ENCODE results near the gene MIPEP. TPM values are rescaled to one million over a fixed set of nuclear protein-coding genes. Genes with fewer than 3 reads are reported as not detected.
"Not testable (repeated sequence)": the region's sequence is repeated elsewhere in the genome, so short reads cannot be mapped to it uniquely, and the experiment has no call there.

The MIPEP gene
- total RNA-seq, 1 experiment from 2014 or later = 24.7 TPM

DNA sequence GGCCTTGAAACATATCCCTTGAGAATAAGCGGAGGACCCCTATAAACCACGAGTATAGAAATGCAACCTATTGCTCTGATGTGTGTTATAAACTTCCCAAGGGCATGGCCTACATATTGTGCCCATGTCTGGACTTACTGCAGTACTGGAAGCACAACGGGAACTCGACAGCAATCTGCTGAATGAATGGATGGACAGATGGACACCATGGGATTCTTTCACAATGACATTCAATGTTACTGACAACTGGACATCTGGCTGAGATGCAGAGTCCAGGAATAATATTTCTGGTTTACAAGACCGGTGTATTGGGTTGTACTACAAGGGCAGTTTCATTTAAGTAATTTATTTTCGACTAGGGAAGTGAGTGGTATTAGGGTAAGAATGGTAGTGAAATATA, 123.7 kb downstream of the MIPEP start:
- TF ChIP-seq, protein P1, sequence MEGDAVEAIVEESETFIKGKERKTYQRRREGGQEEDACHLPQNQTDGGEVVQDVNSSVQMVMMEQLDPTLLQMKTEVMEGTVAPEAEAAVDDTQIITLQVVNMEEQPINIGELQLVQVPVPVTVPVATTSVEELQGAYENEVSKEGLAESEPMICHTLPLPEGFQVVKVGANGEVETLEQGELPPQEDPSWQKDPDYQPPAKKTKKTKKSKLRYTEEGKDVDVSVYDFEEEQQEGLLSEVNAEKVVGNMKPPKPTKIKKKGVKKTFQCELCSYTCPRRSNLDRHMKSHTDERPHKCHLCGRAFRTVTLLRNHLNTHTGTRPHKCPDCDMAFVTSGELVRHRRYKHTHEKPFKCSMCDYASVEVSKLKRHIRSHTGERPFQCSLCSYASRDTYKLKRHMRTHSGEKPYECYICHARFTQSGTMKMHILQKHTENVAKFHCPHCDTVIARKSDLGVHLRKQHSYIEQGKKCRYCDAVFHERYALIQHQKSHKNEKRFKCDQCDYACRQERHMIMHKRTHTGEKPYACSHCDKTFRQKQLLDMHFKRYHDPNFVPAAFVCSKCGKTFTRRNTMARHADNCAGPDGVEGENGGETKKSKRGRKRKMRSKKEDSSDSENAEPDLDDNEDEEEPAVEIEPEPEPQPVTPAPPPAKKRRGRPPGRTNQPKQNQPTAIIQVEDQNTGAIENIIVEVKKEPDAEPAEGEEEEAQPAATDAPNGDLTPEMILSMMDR (IDR thresholded peaks at IDR 0.05; ENCODE audit: unreplicated experiment) = no peak
- Mint-ChIP-seq H3K36me3 (ENCODE audit: insufficient read depth, unreplicated experiment) (peaks cover 11% of the 10 kb centered on the region), H3K27ac (ENCODE audit: low read depth, unreplicated experiment) (no peak overlapping the region), H3K27me3 (ENCODE audit: insufficient read depth, unreplicated experiment) (no peaks in the 10 kb centered on the region), H3K4me3 (ENCODE audit: unreplicated experiment) (no peak overlapping the region), H3K9me3 (ENCODE audit: unreplicated experiment) (no peaks in the 10 kb centered on the region), H3K4me1 (ENCODE audit: insufficient read depth, unreplicated experiment) (no peaks in the 10 kb centered on the region)
- BruUV-seq (replicated peaks) = no TSS peak
- CTCF ChIA-PET = interaction anchor here (0.6 kb wide), 1 partner anchor 201 kb away, joined by 4 read pairs; no protein-coding TSS in a partner anchor
- intact Hi-C loops (cut with micrococcal nuclease) = no loop called here
- no peak for DNase-seq (ENCODE audit: unreplicated experiment)
- POLR2A ChIA-PET = no interaction called here

DNA sequence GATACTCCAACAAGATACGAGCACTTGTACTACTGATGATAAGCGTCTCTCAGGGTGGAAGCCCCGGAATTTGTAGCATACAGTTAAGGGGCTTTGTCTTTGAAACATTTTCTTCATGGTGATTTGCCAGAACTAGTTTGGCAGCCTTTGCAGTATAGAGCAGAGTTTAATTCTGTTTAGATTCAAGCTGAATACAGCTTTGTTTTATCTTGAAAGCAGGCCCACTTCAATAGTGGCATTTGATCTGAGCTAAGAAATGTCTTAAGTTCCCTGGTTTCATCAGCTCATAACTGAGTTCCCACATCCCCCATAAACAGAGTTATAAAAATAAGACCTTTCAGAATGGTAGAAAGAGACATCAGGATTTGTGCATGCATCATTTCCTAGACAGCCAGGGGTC, 125.9 kb downstream of the MIPEP start:
- ChIA-PET POLR2A (no interaction called here), CTCF (no interaction called here)
- Mint-ChIP-seq H3K27me3 (ENCODE audit: insufficient read depth, unreplicated experiment) (no peaks in the 10 kb centered on the region), H3K4me1 (ENCODE audit: insufficient read depth, unreplicated experiment) (no peaks in the 10 kb centered on the region), H3K36me3 (ENCODE audit: insufficient read depth, unreplicated experiment) (no peaks in the 10 kb centered on the region), H3K9me3 (ENCODE audit: unreplicated experiment) (no peaks in the 10 kb centered on the region), H3K4me3 (ENCODE audit: unreplicated experiment) (no peak overlapping the region), H3K27ac (ENCODE audit: low read depth, unreplicated experiment) (no peak overlapping the region)
- DNase-seq (ENCODE audit: unreplicated experiment) = no peak
- TF ChIP-seq, protein P1 (IDR thresholded peaks at IDR 0.05; ENCODE audit: unreplicated experiment) = no peak
- intact Hi-C loops (cut with micrococcal nuclease) = no loop called here
- BruUV-seq (replicated peaks) = no TSS peak

DNA sequence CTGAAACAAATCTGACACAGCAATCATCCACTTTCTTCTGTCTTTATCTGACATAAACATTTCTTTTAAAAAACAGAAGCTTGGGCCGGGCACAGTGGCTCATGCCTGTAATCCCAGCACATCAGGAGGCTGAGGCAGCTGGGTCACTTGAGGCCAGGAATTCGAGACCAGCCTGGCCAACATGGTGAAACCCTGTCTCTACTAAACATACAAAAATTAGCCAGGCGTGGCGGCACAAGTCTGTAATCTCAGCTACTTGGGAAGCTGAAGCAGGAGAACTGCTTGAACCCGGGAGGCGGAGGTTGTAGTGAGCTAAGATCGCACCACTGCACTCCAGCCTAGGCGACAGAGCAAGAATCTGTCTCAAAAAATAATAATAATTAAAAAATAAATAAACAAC, 127.4 kb downstream of the MIPEP start:
- ChIA-PET CTCF (interaction anchor here (0.6 kb wide), 1 partner anchor 16 kb away, joined by 3 read pairs; no protein-coding TSS in a partner anchor), POLR2A (interaction anchor here (0.9 kb wide), 1 partner anchor 10 kb away, joined by 3 read pairs; no protein-coding TSS in a partner anchor)
- intact Hi-C loops (cut with micrococcal nuclease); H3K4me3 Mint-ChIP-seq (ENCODE audit: unreplicated experiment); H3K4me1 Mint-ChIP-seq (ENCODE audit: insufficient read depth, unreplicated experiment); DNase-seq (ENCODE audit: unreplicated experiment); H3K27ac Mint-ChIP-seq (ENCODE audit: low read depth, unreplicated experiment); BruUV-seq (replicated peaks); H3K36me3 Mint-ChIP-seq (ENCODE audit: insufficient read depth, unreplicated experiment); H3K27me3 Mint-ChIP-seq (ENCODE audit: insufficient read depth, unreplicated experiment); H3K9me3 Mint-ChIP-seq (ENCODE audit: unreplicated experiment): not testable (repeated sequence)

DNA sequence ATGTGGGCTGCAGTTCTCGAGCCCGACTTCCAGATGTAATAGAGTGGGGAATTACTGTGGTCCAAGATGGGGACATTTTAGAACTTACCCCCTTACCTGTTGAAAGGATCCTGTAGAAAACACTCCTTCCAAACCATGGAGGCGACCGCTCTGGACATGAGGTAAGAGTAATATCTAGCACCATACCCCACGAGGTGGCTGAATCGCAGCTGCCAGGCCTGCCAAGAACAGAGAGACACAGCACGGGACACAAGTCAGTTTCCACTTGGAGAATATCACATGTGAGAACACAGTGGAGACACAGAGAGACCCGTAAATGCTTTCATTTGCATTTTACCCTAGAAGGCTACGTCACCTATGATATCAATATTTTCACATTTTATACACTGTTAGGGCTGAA, 129.2 kb downstream of the MIPEP start:
- no peak overlapping the region for H3K4me3 Mint-ChIP-seq (ENCODE audit: unreplicated experiment)
- H3K36me3 Mint-ChIP-seq (ENCODE audit: insufficient read depth, unreplicated experiment) = no peaks in the 10 kb centered on the region
- intact Hi-C loops (cut with micrococcal nuclease) = no loop called here
- TF ChIP-seq, protein P1 (IDR thresholded peaks at IDR 0.05; ENCODE audit: unreplicated experiment) = no peak
- POLR2A ChIA-PET = no interaction called here
- CTCF ChIA-PET = no interaction called here
- H3K9me3 Mint-ChIP-seq (ENCODE audit: unreplicated experiment) = no peaks in the 10 kb centered on the region
- no peaks in the 10 kb centered on the region for H3K27me3 Mint-ChIP-seq (ENCODE audit: insufficient read depth, unreplicated experiment)
- no peaks in the 10 kb centered on the region for H3K4me1 Mint-ChIP-seq (ENCODE audit: insufficient read depth, unreplicated experiment)
- no TSS peak for BruUV-seq (replicated peaks)
- no peak for DNase-seq (ENCODE audit: unreplicated experiment)
- no peak overlapping the region for H3K27ac Mint-ChIP-seq (ENCODE audit: low read depth, unreplicated experiment)
